GM19025 (cell line): Measurements from ENCODE around the gene ANKRD53.

Source experiments
- ATAC-seq: cut with Tn5 transposase; IDR thresholded peaks from one replicate; pipeline ENCODE4 v1.9.1; 2021; ENCODE audit warnings: mild to moderate bottlenecking, low read depth, moderate library complexity; ENCODE audit not compliant: unreplicated experiment

ANKRD53 gene

DNA sequence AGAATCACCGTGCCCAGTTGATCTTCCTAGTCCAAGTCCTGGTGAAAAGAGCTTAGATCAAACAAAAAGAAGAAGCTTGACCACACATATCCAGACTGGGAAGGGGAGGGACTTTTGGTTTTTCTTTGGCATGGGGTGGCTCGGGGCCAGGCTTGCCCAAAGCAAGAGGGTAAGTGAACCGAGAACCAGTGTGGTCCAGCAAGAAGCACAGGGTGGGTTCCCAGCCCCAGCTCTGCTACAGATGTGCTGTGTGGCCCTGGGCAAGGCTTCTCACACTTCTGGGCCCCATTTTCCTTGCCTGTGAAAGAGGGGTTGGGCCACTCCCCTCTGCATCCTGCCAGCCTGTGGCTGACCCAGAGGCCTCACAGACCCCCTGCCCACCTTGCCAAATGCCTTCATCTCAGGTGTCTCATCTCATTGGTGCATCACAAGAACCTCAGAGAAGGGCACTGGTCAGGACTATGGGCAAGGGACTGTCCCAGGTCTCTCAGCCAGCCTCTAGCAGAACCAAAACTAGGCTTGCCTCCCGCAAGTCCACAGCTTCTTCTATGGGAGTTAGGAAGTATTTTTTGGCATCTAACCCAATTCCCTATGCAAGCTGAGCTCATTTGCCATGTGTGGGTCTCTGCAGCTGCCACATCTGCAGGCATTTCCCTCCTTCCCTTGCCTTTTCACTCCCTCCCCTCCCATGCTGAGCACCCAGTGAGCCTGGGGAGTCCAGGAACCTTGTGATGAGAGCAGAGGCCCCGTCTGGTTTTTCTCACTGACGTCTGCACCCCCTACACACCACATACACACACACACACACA is 35.8 kb upstream of the ANKRD53 start:
- no peak for ATAC-seq

DNA sequence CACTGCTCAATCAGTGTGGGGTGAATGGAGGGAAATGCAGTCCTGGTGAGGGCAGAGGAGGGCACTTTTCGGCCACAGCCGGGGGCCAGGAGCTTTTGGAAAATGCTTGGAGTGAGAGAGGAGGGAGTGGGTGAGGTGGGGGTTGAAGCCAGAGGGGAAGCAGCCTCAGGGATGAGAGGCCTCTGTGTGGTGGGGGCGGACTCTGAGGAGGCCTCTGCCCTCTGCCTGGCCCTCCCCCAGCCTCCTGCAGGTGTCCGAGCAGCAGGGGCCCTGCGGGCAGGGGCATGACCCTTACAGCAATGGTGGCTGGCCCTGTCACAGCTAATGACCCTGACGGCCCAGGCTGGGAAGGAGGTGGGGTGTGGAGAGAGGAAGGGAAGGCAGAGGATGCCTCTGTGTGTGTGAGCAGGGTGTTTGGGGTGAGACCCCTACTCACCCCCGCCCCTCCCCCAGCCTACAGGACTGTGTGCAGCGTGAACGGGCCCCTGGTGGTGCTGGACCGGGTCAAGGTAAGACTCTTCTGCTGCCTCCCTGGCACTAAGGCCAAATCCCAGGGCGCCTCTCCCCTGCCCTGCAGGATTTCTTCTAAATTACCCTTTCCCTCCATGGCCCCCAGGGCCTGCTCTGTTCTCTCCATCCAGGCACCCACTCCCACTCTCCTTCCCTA is 35.1 kb upstream of the ANKRD53 start:
- no peak for ATAC-seq

DNA sequence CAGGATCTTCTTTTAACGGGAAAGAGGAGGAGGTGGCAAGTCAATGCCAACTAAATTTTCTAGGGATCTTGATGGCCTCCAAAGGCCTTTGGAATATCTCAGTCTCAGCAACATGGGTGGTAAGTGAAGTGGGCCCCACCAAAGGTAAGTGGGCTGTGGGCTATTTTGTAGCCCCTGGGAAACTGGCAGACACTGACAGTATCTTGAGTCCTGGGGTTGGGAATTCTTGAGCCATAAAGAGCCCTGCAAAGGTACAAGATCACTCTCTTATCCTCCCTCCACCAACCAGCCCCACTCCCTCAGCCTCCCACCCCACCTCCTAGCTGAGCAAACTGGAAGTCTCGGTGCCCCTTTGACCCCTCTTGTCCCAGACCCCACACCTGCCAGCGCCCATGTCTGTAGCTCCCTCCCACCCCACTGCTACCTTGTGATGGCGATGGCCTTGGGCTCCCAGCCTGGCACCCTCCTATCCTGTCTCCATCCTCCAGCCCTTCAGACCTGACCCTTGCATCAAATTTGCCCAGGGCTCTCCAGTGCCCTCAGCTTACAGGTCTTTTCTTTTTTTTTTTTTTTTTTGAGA is 34.2 kb upstream of the ANKRD53 start:
- ATAC-seq = no peak

DNA sequence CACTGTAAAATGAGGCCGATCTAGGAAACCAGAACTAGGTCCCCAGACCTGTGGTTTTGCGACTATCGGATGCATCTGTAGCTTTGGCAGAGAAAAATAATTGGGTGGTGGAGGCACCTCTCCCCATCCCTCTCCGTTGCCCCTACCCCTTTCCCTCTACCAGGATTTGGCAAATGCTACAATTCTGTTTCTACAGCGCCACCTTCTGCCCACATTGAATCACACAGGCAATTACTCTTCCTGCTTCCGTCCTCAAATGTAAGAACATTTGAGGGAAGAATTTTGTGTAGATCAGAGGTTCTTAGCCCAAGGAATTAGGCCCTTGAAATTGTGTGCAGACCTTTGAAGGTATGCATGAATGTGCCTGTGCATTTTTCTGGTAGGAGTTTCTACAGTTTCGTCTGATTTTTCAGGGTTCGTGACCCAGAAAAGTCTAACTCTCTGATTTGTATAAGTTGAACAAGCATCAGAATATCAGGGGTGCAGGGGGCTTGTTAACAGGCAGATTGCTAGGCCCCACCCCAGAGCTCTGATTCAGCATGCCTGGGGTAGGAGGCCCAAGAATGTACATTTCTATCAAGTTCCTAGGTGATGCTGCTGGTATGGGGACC is 31.5 kb upstream of the ANKRD53 start:
- ATAC-seq = no peak

DNA sequence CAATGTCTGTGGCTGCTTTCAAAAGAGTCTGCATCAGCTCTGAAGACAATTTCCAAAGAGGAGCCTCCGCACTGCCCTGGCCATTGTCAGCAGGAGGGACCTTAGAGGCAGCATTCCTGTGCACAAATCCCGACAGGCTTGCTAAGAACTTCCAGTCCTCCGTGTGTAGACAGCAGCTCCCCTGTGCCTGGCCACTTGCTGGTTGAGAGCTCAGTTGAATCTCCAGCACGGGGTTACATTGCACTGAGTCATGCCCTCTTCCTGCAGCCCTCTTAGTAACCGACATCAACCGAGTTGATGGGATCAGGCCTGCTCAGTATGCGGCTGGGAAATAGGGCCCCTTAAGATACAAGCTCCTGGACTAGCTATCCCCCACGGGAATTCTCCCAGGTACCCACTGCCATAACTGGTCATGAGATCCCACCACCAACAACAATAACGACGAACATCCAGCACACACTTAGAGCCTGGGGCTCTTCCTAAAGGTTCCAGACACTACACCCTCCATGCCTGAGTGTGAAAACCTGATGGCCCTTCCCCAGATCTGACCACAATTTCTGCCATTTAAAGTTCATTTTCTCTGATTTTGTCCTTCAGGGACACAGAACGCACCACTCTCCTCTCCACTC is 30.8 kb upstream of the ANKRD53 start:
- no peak for ATAC-seq

DNA sequence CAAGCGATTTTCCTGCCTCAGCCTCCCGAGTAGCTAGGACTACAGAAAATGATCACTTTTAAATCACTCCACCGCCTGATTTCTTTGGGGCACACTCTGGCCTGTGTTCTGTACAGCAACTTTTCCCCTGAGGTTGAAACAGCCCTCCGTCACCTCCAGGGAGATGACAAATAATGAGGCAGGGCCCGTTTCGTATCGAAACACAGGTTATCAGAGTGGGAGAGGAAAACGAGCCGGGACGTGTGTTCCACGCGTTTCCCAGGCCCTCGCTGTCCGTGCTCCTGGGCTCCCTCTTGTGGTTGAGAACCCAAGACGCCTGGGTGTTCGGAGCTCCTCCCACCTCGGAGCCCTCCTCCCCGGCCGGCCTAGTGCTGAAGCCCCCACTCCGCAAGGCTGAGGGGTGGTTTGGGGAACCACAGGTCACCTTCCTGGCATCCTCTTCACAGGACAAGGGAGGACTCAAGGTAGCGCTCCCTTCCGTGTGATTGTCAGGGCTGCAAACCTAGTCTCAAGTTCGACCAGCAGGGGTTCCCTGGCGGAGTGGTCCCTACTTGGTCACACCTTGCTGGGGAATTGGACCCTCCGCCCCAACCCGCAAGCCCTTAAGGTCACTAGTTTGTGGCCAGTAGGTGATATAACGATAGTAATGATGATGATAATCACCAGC is 30.0 kb upstream of the ANKRD53 start:
- ATAC-seq = peak; percentile 93

DNA sequence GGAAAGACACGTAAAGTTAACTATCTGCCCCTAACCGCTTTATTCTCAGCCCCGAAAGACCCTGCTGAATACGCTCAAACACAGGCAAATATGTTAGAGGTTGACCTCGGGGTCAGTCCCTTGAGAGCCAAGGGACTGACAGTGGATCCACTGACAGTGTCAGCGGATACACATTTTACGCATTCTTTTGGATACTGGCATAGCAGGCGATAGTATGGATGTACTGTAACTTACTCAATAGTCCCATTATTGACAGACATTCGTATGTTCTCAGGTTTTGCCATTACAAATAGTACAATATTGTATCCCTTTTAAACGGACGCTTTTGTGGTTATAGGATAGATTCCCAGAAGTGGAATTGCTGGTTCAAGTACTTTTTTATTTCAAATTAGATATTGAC is 29.3 kb upstream of the ANKRD53 start:
- ATAC-seq = no peak

DNA sequence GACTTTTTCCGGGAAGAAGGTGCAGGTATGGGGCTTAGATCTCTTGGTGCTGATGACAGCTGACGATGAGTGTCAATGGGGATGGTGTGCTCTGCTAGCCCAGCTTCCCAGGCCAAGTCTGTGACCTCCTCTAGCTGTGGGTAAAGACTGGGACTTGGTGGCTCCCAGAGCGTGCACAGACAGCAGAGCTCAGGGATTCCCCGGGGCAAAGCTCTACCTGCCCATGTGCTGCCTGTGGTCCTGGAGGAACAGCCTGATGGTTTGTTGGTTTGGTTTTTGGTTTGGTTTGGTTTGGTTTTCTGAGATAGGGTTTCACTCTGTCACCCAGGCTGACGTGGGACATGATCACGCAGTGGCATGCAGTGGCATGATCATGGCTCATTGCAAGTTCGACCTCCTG is 23.5 kb upstream of the ANKRD53 start:
- no peak for ATAC-seq

DNA sequence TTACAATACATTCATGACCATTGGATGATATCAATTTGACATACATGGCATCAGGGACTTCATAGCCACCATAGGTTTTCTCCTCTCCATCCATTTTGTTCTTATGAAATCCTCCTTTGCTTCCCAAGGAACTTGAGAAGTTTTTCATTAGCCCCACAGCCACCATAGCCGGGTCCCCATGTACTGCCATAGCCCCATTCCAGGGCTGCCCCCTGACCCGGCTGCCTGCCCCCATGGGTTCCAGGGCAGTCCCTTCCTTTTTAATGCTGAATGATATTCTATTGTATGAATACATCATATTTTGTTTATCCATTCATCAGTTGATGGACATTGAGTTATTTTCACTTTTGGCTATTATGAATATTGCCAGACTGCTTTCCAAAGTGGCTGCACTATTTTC is 22.3 kb upstream of the ANKRD53 start:
- no peak for ATAC-seq

DNA sequence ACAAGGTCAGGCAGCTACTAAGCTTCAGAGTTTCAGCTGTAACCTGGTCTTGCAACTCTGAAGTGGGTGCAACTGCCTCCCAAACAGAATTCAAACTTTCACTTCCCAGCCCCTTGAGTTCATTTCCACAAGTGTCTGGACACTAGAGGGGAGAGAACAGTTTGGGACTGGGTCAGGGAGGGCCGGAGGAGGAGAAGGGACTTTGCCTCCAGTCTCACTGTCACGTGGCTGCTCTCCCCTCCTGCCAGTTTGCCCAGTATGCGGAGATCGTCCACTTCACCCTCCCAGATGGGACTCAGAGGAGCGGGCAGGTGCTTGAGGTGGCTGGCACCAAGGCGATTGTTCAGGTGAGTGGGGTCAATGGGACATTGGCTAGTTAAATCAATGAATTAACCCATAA is 20.6 kb upstream of the ANKRD53 start:
- no peak for ATAC-seq

DNA sequence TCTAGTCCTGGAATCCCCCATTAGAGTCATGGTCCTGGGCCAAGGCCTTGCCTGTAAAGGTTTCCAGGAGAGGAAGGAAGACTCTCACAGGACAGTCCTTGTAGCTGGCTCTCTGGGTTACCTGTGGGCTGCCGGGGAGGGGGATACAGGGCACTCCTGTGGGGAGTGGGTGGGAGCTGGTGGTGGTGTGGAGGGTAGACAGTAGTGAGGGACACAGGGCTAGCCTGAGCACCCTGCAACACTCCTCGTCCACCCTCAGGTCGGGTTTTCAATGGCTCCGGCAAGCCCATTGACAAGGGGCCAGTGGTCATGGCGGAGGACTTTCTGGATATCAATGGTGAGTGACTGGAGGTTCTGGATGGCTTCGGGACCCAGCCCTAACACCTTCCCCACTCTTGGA is 19.7 kb upstream of the ANKRD53 start:
- ATAC-seq = no peak

DNA sequence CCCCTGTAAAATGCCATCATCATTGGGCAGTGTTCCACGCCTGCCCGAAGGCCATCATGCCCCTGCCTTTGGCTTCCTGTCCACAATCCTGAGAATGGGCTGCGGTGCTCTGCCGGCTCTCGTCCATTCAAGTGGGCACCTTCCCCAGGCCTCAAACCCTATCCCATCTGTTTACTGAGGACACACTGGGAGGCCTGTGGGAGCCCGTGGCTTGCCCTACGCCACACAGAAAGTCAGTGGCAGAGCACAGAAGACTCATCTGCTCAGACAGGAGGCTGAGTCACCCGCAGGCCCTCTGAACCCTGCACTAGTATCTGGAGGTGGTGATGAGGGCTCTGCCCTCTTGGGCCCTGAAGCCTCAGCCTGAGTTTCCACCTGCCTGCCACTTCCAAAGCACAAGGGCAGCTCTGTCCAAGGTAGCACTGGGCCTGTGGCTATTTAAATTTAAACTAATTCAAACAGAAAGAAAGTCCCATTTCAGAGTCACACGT is 19.1 kb upstream of the ANKRD53 start:
- no peak for ATAC-seq

DNA sequence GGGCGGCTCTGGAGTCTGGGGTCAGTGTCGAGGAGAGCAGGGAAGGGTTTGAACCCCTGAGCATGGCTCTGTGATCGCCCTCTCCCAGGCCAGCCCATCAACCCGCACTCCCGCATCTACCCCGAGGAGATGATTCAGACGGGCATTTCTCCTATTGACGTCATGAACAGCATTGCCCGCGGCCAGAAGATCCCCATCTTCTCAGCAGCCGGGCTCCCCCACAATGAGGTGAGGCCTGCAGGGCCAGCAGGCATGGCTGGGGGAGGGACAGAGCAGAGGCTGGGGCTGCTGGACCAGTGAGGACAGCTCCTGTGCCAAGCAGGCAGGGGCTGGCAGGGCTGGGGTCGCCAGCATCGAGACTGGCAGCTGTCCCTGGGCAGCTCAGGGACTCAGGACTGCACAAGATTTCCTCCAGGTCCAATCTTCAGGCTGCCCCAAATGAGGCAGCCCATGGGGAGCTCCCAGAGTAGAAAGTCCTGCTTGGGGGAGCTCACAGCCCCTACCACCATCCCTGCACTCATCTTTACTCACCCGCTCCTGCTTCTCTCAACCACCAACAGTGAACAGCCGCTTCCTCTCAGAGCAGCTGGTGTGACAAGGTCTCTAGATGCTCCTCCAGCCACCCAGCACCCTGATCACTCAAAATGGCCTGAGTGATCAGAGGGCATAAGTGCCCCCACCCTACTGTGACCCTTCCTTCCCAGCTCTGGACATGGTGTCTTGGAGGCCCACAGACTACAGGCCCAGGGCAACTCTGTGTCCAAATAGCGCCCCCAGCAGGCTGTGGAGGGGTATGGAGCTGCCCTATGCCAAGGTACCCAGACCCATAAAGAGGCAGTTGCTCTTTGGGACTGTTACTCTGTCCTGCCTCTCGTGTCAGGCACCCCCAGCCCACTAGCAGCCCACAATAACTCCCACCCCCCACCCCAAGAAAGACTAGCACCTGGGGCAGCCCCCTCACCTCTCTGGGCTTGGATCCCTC is 18.3 kb upstream of the ANKRD53 start:
- ATAC-seq = no peak

DNA sequence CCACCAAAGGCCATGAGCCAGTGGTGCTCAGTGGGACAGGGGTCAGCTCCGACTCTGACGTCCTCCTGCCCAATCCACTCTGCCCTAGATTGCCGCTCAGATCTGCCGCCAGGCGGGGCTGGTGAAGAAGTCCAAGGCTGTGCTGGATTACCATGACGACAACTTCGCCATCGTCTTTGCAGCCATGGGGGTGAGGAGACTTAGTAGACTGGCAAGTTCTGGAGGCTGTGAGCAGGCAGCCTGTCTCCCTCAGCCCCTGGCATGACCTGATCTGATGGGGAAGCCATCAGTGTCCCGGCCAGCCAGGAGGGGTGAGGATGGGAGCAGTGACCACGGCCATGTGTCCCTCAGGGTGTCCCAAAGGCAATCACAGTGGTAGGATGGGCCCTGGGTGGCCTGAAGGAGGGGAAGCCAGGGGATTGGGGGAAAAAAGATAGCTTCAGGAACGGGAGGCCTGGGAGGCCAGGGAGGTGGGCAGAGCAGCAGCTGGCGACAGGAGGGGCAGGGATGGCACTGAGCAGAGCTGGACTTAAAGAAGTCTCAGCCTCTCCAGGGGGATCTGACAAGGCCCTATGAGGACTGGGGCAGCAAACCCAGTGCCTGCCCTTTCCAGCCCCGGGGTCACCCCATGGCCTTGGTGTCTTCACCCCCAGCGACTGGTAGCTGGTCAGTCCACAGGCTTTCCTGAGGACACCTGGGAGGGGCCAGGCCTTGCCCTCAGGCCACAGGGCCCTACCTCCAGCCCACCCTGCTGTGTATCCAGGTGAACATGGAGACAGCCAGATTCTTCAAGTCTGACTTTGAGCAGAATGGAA is 17.4 kb upstream of the ANKRD53 start:
- no peak for ATAC-seq

DNA sequence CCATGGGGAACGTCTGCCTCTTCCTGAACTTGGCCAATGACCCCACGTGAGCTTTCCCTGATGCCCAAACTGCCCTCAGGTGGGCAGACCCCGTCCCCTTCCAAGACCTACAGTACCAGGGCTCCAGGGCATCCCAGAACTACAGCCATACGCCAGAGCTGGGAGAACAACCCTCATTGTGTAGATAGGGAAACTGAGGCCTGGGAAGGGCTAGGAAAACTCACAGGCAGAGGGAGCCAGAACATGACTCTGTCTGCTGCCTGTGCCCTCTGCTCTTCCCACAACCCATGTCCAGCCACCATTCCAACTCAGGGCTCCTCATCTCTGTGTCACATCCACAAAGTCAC is 16.8 kb upstream of the ANKRD53 start:
- no peak for ATAC-seq

DNA sequence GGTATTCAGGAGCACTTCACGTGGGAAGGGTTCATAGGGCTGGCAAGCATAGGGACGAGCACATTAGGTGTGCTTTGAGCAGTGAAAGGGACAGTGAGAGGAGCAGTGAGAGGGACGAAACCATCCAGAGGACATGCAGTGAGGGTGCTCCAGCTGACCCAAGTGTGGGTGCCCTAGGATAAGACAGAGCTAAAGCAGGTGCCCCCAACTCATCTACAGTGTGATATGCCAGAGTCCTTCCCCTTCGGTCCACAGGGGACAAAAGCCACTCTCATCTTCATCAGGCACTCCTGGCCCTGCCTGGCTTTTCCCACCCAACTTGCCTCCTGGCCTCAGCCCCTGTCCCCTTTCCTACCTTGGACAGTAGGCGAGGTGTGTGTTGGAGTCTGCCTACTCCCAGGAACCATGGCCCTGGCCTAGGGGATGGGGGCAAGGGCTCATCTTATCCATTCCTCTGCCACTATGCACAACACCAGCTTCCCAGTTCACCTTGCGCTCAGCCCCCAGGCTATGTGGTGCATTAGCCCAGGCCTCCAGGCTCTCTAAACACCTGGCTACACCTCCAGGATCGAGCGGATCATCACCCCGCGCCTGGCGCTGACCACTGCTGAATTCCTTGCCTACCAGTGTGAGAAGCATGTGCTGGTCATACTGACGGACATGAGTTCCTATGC is 16.1 kb upstream of the ANKRD53 start:
- no peak for ATAC-seq

DNA sequence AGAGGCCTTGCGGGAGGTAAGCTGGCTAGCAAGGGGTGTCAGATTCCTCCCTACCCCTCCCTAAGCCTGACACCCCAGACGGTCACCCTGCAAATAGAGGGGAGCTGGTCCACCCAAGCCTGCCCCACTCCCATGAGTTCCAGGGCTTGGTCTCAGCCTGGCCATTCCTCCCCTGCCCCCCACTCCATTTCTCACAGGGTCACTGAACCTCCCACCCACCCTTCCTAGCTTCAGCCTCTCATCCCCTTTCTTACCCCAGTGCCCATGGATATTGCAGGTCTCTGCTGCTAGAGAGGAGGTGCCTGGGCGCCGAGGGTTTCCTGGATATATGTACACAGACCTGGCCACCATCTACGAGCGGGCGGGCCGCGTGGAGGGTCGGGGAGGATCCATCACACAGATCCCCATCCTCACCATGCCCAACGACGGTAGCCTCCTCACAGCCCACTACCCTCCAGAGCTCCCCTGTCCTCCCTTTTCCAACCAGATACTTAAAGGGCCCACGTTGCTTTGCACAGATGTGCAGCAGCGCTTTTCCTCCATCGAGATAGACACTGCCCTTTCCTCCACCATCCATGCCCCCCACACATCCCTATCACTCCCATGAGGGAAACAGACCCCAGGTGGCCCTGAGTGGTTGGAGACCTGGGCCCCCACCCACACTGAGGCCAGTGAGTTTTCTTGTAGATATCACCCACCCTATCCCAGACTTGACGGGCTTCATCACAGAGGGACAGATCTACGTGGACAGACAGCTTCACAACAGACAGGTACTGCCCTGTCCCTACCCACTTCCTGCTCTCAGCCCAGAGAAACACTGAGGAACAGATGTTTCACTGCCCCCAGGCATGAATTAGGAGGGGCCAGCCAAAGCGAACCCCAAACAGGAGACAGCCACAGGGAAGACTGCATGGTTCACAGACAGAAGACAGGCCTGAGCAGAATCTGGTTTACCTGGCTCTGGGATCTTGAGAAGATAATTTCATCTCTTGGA is 15.2 kb upstream of the ANKRD53 start:
- ATAC-seq = no peak
